Astrocyte (in vitro differentiated cells and primary cell): ENCODE results near the gene HOXA4. TPM values are rescaled to one million over a fixed set of nuclear protein-coding genes. Genes with fewer than 3 reads are reported as not detected.

Source experiments
- DNase-seq: peaks from one replicate; pipeline ENCODE4 v3.0.0-alpha.2; 2010; ENCODE audit warnings: low read depth
- FAIRE-seq: peaks from 2 replicates; lab custom pipeline; 2011; peaks lifted over from hg19 to GRCh38; lab: Jason Lieb, UNC
- H2AFZ ChIP-seq: 2 replicates; pipeline ENCODE4 v1.6.0; 2012; ENCODE audit warnings: low read depth, low read length, inconsistent platforms
- H3K27ac ChIP-seq: 2 replicates; pipeline ENCODE4 v1.5.1; 2011; ENCODE audit warnings: low read depth, low read length, inconsistent platforms
- H3K27me3 ChIP-seq: 2 replicates; pipeline ENCODE4 v1.6.0; 2011; ENCODE audit warnings: low read length, inconsistent platforms; ENCODE audit not compliant: insufficient read depth
- H3K36me3 ChIP-seq: 2 replicates; pipeline ENCODE4 v1.5.1; 2011; ENCODE audit warnings: low read length, inconsistent platforms; ENCODE audit not compliant: insufficient read depth
- H3K4me1 ChIP-seq: 2 replicates; pipeline ENCODE4 v1.5.1; 2011; ENCODE audit warnings: low read length, inconsistent platforms; ENCODE audit not compliant: insufficient read depth
- H3K4me2 ChIP-seq: 2 replicates; pipeline ENCODE4 v1.6.0; 2012; ENCODE audit warnings: low read length, inconsistent platforms
- H3K4me3 ChIP-seq: 2 replicates; pipeline ENCODE4 v1.5.1; 2011; ENCODE audit warnings: low read depth, mild to moderate bottlenecking, low read length, inconsistent platforms; ENCODE audit not compliant: insufficient read depth
- H3K79me2 ChIP-seq: 2 replicates; pipeline ENCODE4 v1.6.0; 2012; ENCODE audit warnings: mild to moderate bottlenecking, low read length, inconsistent platforms; ENCODE audit not compliant: insufficient read depth
- H3K9ac ChIP-seq: 2 replicates; pipeline ENCODE4 v1.6.0; 2012; ENCODE audit warnings: mild to moderate bottlenecking, low read length, inconsistent platforms
- H3K9me3 ChIP-seq: 2 replicates; pipeline ENCODE4 v1.5.1; 2012; ENCODE audit warnings: low read depth, mild to moderate bottlenecking, low read length, inconsistent platforms; ENCODE audit not compliant: insufficient read depth
- H4K20me1 ChIP-seq: 2 replicates; pipeline ENCODE4 v1.6.0; 2012; ENCODE audit warnings: low read length, inconsistent platforms; ENCODE audit not compliant: insufficient read depth
- H3K27ac Mint-ChIP-seq: one replicate; pipeline ENCODE4 v1.8.0; 2021; ENCODE audit warnings: mild to moderate bottlenecking, mixed read lengths; ENCODE audit not compliant: unreplicated experiment
- H3K27me3 Mint-ChIP-seq: one replicate; pipeline ENCODE4 v1.8.0; 2021; ENCODE audit warnings: low read depth, mixed read lengths; ENCODE audit not compliant: unreplicated experiment
- H3K36me3 Mint-ChIP-seq: one replicate; pipeline ENCODE4 v1.8.0; 2021; ENCODE audit warnings: low read depth, mixed read lengths; ENCODE audit not compliant: unreplicated experiment
- H3K4me1 Mint-ChIP-seq: one replicate; pipeline ENCODE4 v1.8.0; 2021; ENCODE audit warnings: low read depth, mixed read lengths; ENCODE audit not compliant: unreplicated experiment
- H3K4me3 Mint-ChIP-seq: one replicate; pipeline ENCODE4 v1.8.0; 2021; ENCODE audit warnings: mild to moderate bottlenecking, moderate library complexity, mixed read lengths; ENCODE audit not compliant: unreplicated experiment
- H3K9me3 Mint-ChIP-seq: one replicate; pipeline ENCODE4 v1.8.0; 2021; ENCODE audit warnings: mild to moderate bottlenecking, mixed read lengths; ENCODE audit not compliant: unreplicated experiment
- EZH2 ChIP-seq: IDR thresholded peaks from 2 replicates; pipeline ENCODE4 v1.6.1; 2012; ENCODE audit warnings: mild to moderate bottlenecking, low read length, inconsistent platforms; ENCODE audit not compliant: insufficient read depth
- total RNA-seq: library from RNA; stranded (reverse); gene quantifications from 2 replicates; pipeline ENCODE4 v1.2.1, GENCODE V29; 2021
- TF ChIP-seq, protein P1 (sequence below): IDR thresholded peaks from 2 replicates; pipeline ENCODE4 v1.5.1; 2011; ENCODE audit warnings: low read depth, mild to moderate bottlenecking, inconsistent platforms, low read length, moderate library complexity; ENCODE audit not compliant: insufficient read depth

HOXA4 gene
- total RNA-seq, 1 donor from 2014 or later, result not detected

DNA sequence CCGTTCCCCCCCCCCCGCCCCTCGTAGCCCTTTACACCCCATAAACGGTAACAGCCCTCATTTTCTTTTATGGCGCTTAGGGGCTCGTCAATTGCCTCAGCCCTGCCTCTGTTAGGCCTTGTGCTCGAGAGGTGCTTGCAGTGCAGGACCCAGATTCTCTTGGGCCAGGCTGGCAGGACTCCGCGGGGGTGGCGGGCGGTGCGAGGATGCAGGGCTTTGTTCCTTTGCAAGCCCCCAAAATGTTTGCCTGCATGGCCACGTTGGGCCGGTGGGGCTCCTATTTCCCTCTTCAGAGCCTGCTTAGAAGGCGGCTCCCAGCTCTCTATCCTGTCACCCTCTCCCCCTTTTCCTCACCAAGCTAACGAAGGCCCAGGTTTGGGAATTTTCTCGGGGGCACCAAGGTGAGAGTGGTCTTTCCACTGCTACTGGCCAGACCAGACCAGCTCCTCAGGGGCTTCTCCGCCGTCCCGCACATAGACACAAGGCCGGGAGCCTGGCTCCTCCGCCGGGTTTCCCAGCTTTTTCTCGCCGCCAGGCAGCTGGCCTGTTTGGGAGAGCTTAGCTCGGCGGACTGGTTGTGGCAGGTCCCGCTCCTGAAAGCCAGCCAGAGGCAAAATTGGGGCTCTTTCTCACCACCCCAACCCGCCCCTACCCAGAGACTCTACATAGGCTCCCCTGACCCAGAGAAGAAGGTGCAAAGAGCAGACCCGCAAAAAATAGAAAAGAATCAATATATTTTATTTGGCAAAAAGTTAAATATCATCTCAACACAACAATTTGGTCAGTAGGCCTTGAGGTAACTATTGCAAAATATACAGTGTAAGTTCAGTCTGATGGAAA lies 31.4 kb upstream of the HOXA4 start:
- Histone ChIP-seq H2AFZ (no peak overlapping the region), H3K79me2 (no peaks in the 10 kb centered on the region), H3K9me3 (peaks cover 6% of the 10 kb centered on the region), H3K4me3 (no peak overlapping the region), H4K20me1 (no peaks in the 10 kb centered on the region), H3K4me1 (no peaks in the 10 kb centered on the region), H3K4me2 (no peak overlapping the region), H3K36me3 (no peaks in the 10 kb centered on the region), H3K9ac (no peak overlapping the region), H3K27me3 (peaks cover 94% of the 10 kb centered on the region), H3K27ac (no peak overlapping the region)
- no peak for TF ChIP-seq EZH2
- TF ChIP-seq, protein P1, sequence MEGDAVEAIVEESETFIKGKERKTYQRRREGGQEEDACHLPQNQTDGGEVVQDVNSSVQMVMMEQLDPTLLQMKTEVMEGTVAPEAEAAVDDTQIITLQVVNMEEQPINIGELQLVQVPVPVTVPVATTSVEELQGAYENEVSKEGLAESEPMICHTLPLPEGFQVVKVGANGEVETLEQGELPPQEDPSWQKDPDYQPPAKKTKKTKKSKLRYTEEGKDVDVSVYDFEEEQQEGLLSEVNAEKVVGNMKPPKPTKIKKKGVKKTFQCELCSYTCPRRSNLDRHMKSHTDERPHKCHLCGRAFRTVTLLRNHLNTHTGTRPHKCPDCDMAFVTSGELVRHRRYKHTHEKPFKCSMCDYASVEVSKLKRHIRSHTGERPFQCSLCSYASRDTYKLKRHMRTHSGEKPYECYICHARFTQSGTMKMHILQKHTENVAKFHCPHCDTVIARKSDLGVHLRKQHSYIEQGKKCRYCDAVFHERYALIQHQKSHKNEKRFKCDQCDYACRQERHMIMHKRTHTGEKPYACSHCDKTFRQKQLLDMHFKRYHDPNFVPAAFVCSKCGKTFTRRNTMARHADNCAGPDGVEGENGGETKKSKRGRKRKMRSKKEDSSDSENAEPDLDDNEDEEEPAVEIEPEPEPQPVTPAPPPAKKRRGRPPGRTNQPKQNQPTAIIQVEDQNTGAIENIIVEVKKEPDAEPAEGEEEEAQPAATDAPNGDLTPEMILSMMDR, result no peak
- Mint-ChIP-seq H3K4me3 (no peak overlapping the region), H3K9me3 (peaks cover 26% of the 10 kb centered on the region), H3K4me1 (no peaks in the 10 kb centered on the region), H3K36me3 (no peaks in the 10 kb centered on the region), H3K27me3 (peaks cover 81% of the 10 kb centered on the region), H3K27ac (no peak overlapping the region)
- FAIRE-seq (no peak), DNase-seq (no peak)

DNA sequence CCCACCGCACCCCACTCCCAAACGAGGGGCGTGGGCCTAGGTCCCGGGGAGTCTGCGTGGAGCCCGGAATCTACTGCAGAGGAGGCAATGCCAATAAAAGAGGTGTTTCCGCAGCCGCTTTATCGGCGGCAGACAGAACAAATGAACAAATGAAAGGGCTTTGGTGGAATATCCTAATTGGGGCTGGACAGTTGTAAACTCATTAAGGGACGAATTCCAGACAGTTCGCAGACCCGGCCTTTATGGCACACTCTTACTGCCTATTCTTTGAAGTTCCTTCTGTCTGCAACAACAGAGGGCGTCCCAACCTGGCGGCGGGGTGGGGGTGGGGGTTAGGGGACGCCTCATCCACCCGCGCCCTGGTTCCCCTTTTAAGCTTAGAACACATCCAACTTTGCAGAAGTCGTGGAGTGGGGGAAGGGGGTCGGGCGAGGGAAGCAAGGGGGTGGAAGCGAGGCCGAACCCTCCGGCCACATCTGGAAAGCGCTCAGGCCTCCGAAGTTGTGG lies 30.7 kb upstream of the HOXA4 start:
- FAIRE-seq (no peak), DNase-seq (no peak)
- H3K27ac Mint-ChIP-seq, result no peak overlapping the region

GRCh38 chr7:27160546-27161213 lies 30.1 kb upstream of the HOXA4 start:
- no peaks in the 10 kb centered on the region for H3K4me1 Mint-ChIP-seq
- H2AFZ ChIP-seq, result peak overlapping the region; percentile 82
- H3K27ac Mint-ChIP-seq, result no peak overlapping the region
- no peak overlapping the region for H3K27ac ChIP-seq
- peaks cover 92% of the 10 kb centered on the region for H3K27me3 ChIP-seq
- peaks cover 77% of the 10 kb centered on the region for H3K27me3 Mint-ChIP-seq
- peak overlapping the region; percentile 66 for H3K4me3 Mint-ChIP-seq
- H3K36me3 Mint-ChIP-seq, result no peaks in the 10 kb centered on the region
- H3K9ac ChIP-seq, result no peak overlapping the region
- TF ChIP-seq EZH2, result peak; percentile 75
- TF ChIP-seq, protein P1, result peak; percentile 74
- H3K4me3 ChIP-seq, result peak overlapping the region; percentile 40
- FAIRE-seq (no peak), DNase-seq (peak; percentile 23)
- H3K79me2 ChIP-seq, result no peaks in the 10 kb centered on the region
- H3K9me3 ChIP-seq, result peaks cover 7% of the 10 kb centered on the region
- H3K4me1 ChIP-seq, result no peaks in the 10 kb centered on the region
- H3K36me3 ChIP-seq, result no peaks in the 10 kb centered on the region
- peak overlapping the region; percentile 86 for H3K4me2 ChIP-seq
- no peaks in the 10 kb centered on the region for H4K20me1 ChIP-seq
- peaks cover 30% of the 10 kb centered on the region for H3K9me3 Mint-ChIP-seq

More for the DNA sequence above, 30.7 kb upstream of the HOXA4 start:
- peaks cover 7% of the 10 kb centered on the region for H3K9me3 ChIP-seq
- H3K27me3 ChIP-seq, result peaks cover 92% of the 10 kb centered on the region
- Mint-ChIP-seq H3K4me1 (no peaks in the 10 kb centered on the region), H3K36me3 (no peaks in the 10 kb centered on the region), H3K4me3 (peak overlapping the region; percentile 66), H3K9me3 (peaks cover 30% of the 10 kb centered on the region), H3K27me3 (peaks cover 79% of the 10 kb centered on the region)
- no peaks in the 10 kb centered on the region for H3K79me2 ChIP-seq
- no peaks in the 10 kb centered on the region for H3K4me1 ChIP-seq
- H3K36me3 ChIP-seq, result no peaks in the 10 kb centered on the region
- peak overlapping the region; percentile 86 for H3K4me2 ChIP-seq
- TF ChIP-seq EZH2, result no peak
- peak overlapping the region; percentile 30 for H3K4me3 ChIP-seq
- H3K9ac ChIP-seq, result no peak overlapping the region
- no peak overlapping the region for H3K27ac ChIP-seq
- peak overlapping the region; percentile 55 for H2AFZ ChIP-seq
- no peaks in the 10 kb centered on the region for H4K20me1 ChIP-seq
